ENCODE results near the gene AXIN2.

DNA sequence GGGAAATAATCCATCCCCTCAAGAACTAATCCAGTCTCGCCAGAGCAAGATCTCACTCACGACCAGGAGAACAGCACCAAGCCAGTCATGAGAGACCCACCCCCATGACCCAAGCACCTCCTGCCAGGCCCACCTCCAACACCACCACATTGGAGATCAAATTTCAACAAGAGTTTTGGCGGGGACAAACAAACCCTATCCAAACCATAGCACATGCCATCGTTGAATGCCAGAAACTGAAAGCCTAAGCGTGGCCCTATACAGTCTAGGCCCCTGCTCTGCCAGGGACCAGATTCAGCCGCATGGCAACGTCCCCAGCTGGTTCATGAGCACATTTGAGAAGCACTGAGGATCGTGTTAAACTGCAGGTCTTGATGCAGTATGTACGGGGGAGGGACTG is 57.3 kb downstream of the AXIN2 start:
- TF ChIP-seq, protein P1, sequence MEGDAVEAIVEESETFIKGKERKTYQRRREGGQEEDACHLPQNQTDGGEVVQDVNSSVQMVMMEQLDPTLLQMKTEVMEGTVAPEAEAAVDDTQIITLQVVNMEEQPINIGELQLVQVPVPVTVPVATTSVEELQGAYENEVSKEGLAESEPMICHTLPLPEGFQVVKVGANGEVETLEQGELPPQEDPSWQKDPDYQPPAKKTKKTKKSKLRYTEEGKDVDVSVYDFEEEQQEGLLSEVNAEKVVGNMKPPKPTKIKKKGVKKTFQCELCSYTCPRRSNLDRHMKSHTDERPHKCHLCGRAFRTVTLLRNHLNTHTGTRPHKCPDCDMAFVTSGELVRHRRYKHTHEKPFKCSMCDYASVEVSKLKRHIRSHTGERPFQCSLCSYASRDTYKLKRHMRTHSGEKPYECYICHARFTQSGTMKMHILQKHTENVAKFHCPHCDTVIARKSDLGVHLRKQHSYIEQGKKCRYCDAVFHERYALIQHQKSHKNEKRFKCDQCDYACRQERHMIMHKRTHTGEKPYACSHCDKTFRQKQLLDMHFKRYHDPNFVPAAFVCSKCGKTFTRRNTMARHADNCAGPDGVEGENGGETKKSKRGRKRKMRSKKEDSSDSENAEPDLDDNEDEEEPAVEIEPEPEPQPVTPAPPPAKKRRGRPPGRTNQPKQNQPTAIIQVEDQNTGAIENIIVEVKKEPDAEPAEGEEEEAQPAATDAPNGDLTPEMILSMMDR (IDR thresholded peaks at IDR 0.05): no peak
- no peak for TF ChIP-seq POLR2A (IDR thresholded peaks at IDR 0.05)
- no peak for TF ChIP-seq EP300 (IDR thresholded peaks at IDR 0.05)

Data from tibial nerve (tissue), 4 donors.